IMR-90 (cell line): ENCODE measurements around the gene NSUN5. TPM values are rescaled to one million over a fixed set of nuclear protein-coding genes. Genes with fewer than 3 reads are reported as not detected.

Experiments used
- ATAC-seq: fragments of 200-7000 bp; cut with Tn5 transposase; 2 replicates; pipeline ENCODE4 v1.9.1; 2020; ENCODE audit warnings: low read depth, mild to moderate bottlenecking, moderate library complexity
- BruUV-seq: library from RNA; stranded (reverse); fragments of 400-500 nt; replicated peaks from 2 replicates; lab custom pipeline; 2021; lab: Mats Ljungman, UMichigan
- CTCF ChIA-PET: fragments of 300-600 bp; formaldehyde crosslinking; extraction: SDS; loops from one replicate; lab custom pipeline; 2021; ENCODE audit warnings: antibody characterized with exemption; lab: Yijun Ruan, JAX
- POLR2A ChIA-PET: fragments of 300-600 bp; sonication (Branson Sonifier 250); formaldehyde crosslinking; loops from one replicate; lab custom pipeline; 2022; ENCODE audit warnings: antibody characterized with exemption; ENCODE audit not compliant: unreplicated experiment; lab: Charles Lee
- DNase-seq: peaks from one replicate; pipeline ENCODE4 v3.0.0; 2013
- H2AFZ ChIP-seq: replicated peaks from 2 replicates; pipeline ENCODE3; 2013; ENCODE audit warnings: low read length, mild to moderate bottlenecking; ENCODE audit not compliant: poor library complexity
- H2AK5ac ChIP-seq: 2 replicates; pipeline ENCODE4 v1.6.1; 2013; ENCODE audit warnings: low read depth, low read length, inconsistent platforms
- H2AK9ac ChIP-seq: replicated peaks from 2 replicates; pipeline ENCODE3; 2013; ENCODE audit warnings: mild to moderate bottlenecking, low read depth, low read length, moderate library complexity; ENCODE audit not compliant: poor library complexity
- H2BK120ac ChIP-seq: 2 replicates; pipeline ENCODE4 v1.6.1; 2013; ENCODE audit warnings: low read depth, low read length, inconsistent platforms
- H2BK15ac ChIP-seq: 3 replicates; pipeline ENCODE4 v1.6.1; 2013; ENCODE audit warnings: low read depth, low read length, inconsistent platforms
- H2BK20ac ChIP-seq: 2 replicates; pipeline ENCODE4 v1.6.1; 2013; ENCODE audit warnings: low read depth, mild to moderate bottlenecking, inconsistent platforms, low read length, moderate library complexity
- H2BK5ac ChIP-seq: 2 replicates; pipeline ENCODE4 v1.6.1; 2013; ENCODE audit warnings: mild to moderate bottlenecking, low read depth, low read length, inconsistent platforms; ENCODE audit not compliant: poor library complexity, severe bottlenecking
- H3K14ac ChIP-seq: replicated peaks from 2 replicates; pipeline ENCODE4 v1.6.1; 2013; ENCODE audit warnings: low read depth, low read length, inconsistent platforms
- H3K18ac ChIP-seq: 2 replicates; pipeline ENCODE4 v1.6.1; 2013; ENCODE audit warnings: low read depth, low read length, control low read depth
- H3K23ac ChIP-seq: 2 replicates; pipeline ENCODE4 v1.6.1; 2013; ENCODE audit warnings: low read depth, low read length, inconsistent platforms
- H3K27ac ChIP-seq: 2 replicates; pipeline ENCODE4 v1.5.1; 2013; ENCODE audit warnings: mild to moderate bottlenecking, control low read depth, low read length; ENCODE audit not compliant: insufficient read depth
- H3K27me3 ChIP-seq: 2 replicates; pipeline ENCODE4 v1.6.1; 2013; ENCODE audit warnings: low read length; ENCODE audit not compliant: control insufficient read depth, insufficient read depth
- H3K36me3 ChIP-seq: 2 replicates; pipeline ENCODE4 v1.6.1; 2013; ENCODE audit warnings: low read length, mixed read lengths; ENCODE audit not compliant: control insufficient read depth, insufficient read depth
- H3K4ac ChIP-seq: 2 replicates; pipeline ENCODE4 v1.6.1; 2013; ENCODE audit warnings: low read depth, low read length, inconsistent platforms
- H3K4me1 ChIP-seq: 2 replicates; pipeline ENCODE4 v1.6.1; 2013; ENCODE audit warnings: low read length, mixed read lengths; ENCODE audit not compliant: control insufficient read depth, insufficient read depth
- H3K4me2 ChIP-seq: 2 replicates; pipeline ENCODE4 v1.6.1; 2013; ENCODE audit warnings: low read depth, mild to moderate bottlenecking, control low read depth, low read length, moderate library complexity
- H3K4me3 ChIP-seq: 2 replicates; pipeline ENCODE4 v1.5.1; 2013; ENCODE audit warnings: low read depth, mild to moderate bottlenecking, control low read depth, low read length, moderate library complexity; ENCODE audit not compliant: insufficient read depth
- H3K56ac ChIP-seq: 2 replicates; pipeline ENCODE4 v1.6.1; 2013; ENCODE audit warnings: low read length, inconsistent platforms; ENCODE audit not compliant: insufficient read depth; ENCODE audit errors: extremely low read depth
- H3K79me1 ChIP-seq, 2 experiments: 2 replicates each; pipeline ENCODE4 v1.6.1; 2013; ENCODE audit warnings: low read length in 2 of 2, inconsistent platforms in 1 of 2, low read depth in 1 of 2
- H3K9ac ChIP-seq: 2 replicates; pipeline ENCODE4 v1.6.1; 2013; ENCODE audit warnings: low read depth, low read length, control low read depth
- H3K9me1 ChIP-seq: 2 replicates; pipeline ENCODE4 v1.6.1; 2013; ENCODE audit warnings: low read length, inconsistent platforms; ENCODE audit not compliant: insufficient read depth
- H3K9me3 ChIP-seq: 2 replicates; pipeline ENCODE4 v1.6.1; 2013; ENCODE audit warnings: low read length; ENCODE audit not compliant: control insufficient read depth, insufficient read depth
- H4K20me1 ChIP-seq: 2 replicates; pipeline ENCODE4 v1.6.1; 2013; ENCODE audit warnings: low read length, inconsistent platforms; ENCODE audit not compliant: insufficient read depth
- H4K5ac ChIP-seq: 2 replicates; pipeline ENCODE4 v1.6.1; 2013; ENCODE audit warnings: mild to moderate bottlenecking, low read depth, low read length, control low read depth
- H4K8ac ChIP-seq, 2 experiments: 2 replicates each; pipeline ENCODE4 v1.6.1; 2013; ENCODE audit warnings: low read depth in 2 of 2, low read length in 2 of 2, control low read depth in 1 of 2, inconsistent platforms in 1 of 2
- H4K91ac ChIP-seq: 2 replicates; pipeline ENCODE4 v1.6.1; 2013; ENCODE audit warnings: low read depth, low read length, inconsistent platforms; ENCODE audit not compliant: insufficient read depth
- FOS ChIP-seq: fragments of 150-350 bp; IDR thresholded peaks from 2 replicates; pipeline ENCODE4 v1.6.1; 2016; ENCODE audit warnings: low read depth, low read length
- MAFK ChIP-seq: IDR thresholded peaks from 2 replicates; pipeline ENCODE4 v1.6.1; 2012; ENCODE audit warnings: low read depth, low read length, improper control_type of control experiment
- RCOR1 ChIP-seq: IDR thresholded peaks from 2 replicates; pipeline ENCODE4 v1.6.1; 2012; ENCODE audit warnings: mild to moderate bottlenecking, low read length, improper control_type of control experiment; ENCODE audit not compliant: insufficient replicate concordance
- WGBS, 2 experiments: methylation state at CpG; one replicate each; pipeline versions ENCODE4 v1.1.5 to v1.1.7; 2013; ENCODE audit warnings: missing lambda C conversion rate in 2 of 2; ENCODE audit not compliant: insufficient read length in 1 of 2; ENCODE audit errors: extremely low coverage in 2 of 2; 5-methylcytosine and 5-hydroxymethylcytosine counted together
- dilution Hi-C: fragments of 300-500 bp; cut with HindIII; formaldehyde crosslinking; loops from one replicate; pipeline ENCODE4 v1.14.3; 2018; ENCODE audit warnings: low sequenced_read_pairs; ENCODE audit not compliant: unreplicated experiment
- in situ Hi-C: fragments of 300-500 bp; cut with MboI; formaldehyde crosslinking; loops from 3 replicates; pipeline ENCODE4 v1.14.3; 2019; ENCODE audit warnings: low sequenced_read_pairs, inconsistent platforms, mixed read lengths
- intact Hi-C: fragments of 100-400 bp; cut with micrococcal nuclease; formaldehyde crosslinking; loops from 2 replicates; pipeline ENCODE4 v1.10.0; 2022
- polyA plus RNA-seq, 3 experiments: library from polyadenylated mRNA; depleted of rRNA; stranded (reverse); fragments of >200 nt; gene quantifications; 2 replicates each; pipeline ENCODE4 v1.2.3, GENCODE V29; 2012; ENCODE audit warnings: low replicate concordance in 1 of 3
- total RNA-seq: library from RNA; depleted of rRNA; stranded (reverse); fragments of >200 nt; gene quantifications from 2 replicates; pipeline ENCODE4 v1.2.3, GENCODE V29; 2012

Gene NSUN5
- total and polyA plus RNA-seq, 2 of the 4 experiments (the other 2 are of a cell fraction) = 10.0 to 17.7 TPM

- WGBS, 2 experiments = 40% methylated on average over 9 of the region's 11 CpGs; no CpG with 5 or more reads in 1 of the 2 experiments
- in situ Hi-C loops = no loop called here
Measured at GRCh38 chr7:73329861-73330581, 21.4 kb upstream of the NSUN5 start.

More at GRCh38 chr7:73329861-73330581, 21.4 kb upstream of the NSUN5 start:
- no peak overlapping the region for H3K56ac ChIP-seq
- no peak overlapping the region; the same call in 1 of the 2 replicates for H4K5ac ChIP-seq
- DNase-seq = peak; percentile 36
- no peak overlapping the region for H3K4ac ChIP-seq
- peak; percentile 85 for TF ChIP-seq MAFK
- TF ChIP-seq FOS = no peak
- TF ChIP-seq RCOR1 = no peak
- ATAC-seq = peak; percentile 94
- H2AFZ ChIP-seq = peak overlapping the region; percentile 77
- no peak overlapping the region for H3K4me2 ChIP-seq
- H3K27ac ChIP-seq = peak overlapping the region; percentile 1; the same call in 1 of the 2 replicates
- H3K4me3 ChIP-seq = no peak overlapping the region
- H2BK120ac ChIP-seq = no peak overlapping the region
- H2BK15ac ChIP-seq = no peak overlapping the region
- no peak overlapping the region for H3K14ac ChIP-seq
- H3K9me3 ChIP-seq = no peaks in the 10 kb centered on the region
- POLR2A ChIA-PET = no interaction called here
- intact Hi-C loops (no loop called here), dilution Hi-C loops (no loop called here)
- CTCF ChIA-PET = interaction anchor here (0.8 to 1.7 kb wide), 2 partner anchors 12 to 122 kb away, joined by 3 to 4 read pairs; no protein-coding TSS in a partner anchor
- no peaks in the 10 kb centered on the region for H3K79me1 ChIP-seq
- H2AK9ac ChIP-seq = no peak overlapping the region
- H3K27me3 ChIP-seq = peaks cover 14% of the 10 kb centered on the region
- H4K91ac ChIP-seq = no peak overlapping the region
- no peak overlapping the region for H4K8ac ChIP-seq
- H3K23ac ChIP-seq = no peak overlapping the region
- no peaks in the 10 kb centered on the region; the same call in 1 of the 2 replicates for H3K9me1 ChIP-seq
- no TSS peak for BruUV-seq
- no peak overlapping the region for H2AK5ac ChIP-seq
- no peak overlapping the region for H3K9ac ChIP-seq
- H3K36me3 ChIP-seq = no peaks in the 10 kb centered on the region
- no peaks in the 10 kb centered on the region for H4K20me1 ChIP-seq
- H2BK5ac ChIP-seq = no peak overlapping the region
- H3K4me1 ChIP-seq = no peaks in the 10 kb centered on the region
- no peak overlapping the region for H3K18ac ChIP-seq
- H2BK20ac ChIP-seq = no peak overlapping the region
